Skeletal muscle cell (primary cell): ENCODE results near the gene PAPSS2.
"Not testable (repeated sequence)": the region's sequence is repeated elsewhere in the genome, so short reads cannot be mapped to it uniquely, and the experiment has no call there.

Experiments used
- DNase-seq: peaks from one replicate; pipeline ENCODE4 v3.0.0-alpha.2; 2010; ENCODE audit warnings: low read depth
- H3K4me3 ChIP-seq: 2 replicates; pipeline ENCODE4 v1.5.1; 2011; ENCODE audit warnings: low read depth, mild to moderate bottlenecking, control low read depth, low read length, moderate library complexity

The PAPSS2 gene

DNA sequence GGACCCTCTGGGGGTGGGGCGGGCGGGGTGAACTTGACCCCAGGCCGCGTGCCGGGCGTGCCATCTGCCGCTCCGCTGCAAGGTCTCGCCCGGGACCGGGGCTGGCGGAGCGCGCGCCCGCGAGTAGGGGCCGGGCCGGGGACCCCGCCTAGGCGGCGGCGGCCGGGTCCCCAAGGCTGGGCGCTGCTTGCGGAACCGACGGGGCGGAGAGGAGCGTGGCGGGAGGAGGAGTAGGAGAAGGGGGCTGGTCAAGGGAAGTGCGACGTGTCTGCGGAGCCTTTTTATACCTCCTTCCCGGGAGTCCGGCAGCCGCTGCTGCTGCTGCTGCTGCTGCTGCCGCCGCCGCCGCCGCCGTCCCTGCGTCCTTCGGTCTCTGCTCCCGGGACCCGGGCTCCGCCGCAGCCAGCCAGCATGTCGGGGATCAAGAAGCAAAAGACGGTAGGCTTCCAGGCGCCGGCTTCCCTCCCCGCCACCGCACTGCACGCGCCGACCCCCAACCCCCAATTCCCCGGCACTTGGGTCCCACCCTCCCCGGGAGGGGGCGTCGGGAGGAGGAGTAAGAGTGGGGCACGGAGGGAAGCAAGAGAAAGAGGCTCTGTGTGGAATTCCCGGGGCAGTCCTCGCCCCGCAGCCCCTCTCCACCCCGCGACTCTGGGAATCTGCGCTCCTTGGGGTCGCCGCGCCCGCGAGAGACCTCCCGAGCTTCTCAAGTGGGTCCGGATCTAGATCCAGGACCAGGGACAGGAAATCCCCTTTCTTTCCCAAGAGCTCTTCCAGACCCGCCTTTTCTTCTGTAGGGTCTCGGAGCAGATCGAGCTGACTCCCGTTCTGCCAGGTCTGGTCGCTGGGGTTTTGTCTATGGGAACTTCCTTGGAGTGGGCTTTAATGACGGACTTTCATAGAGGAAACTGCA, at the start of gene PAPSS2:
TSS of gene PAPSS2 (plus strand) at position 308 of the 913 bp plus-strand sequence. CDS start at position 412, 104 bp downstream.
- H3K4me3 ChIP-seq, result peak within 1 kb of the TSS; percentile 91
- DNase-seq, result no peak

DNA sequence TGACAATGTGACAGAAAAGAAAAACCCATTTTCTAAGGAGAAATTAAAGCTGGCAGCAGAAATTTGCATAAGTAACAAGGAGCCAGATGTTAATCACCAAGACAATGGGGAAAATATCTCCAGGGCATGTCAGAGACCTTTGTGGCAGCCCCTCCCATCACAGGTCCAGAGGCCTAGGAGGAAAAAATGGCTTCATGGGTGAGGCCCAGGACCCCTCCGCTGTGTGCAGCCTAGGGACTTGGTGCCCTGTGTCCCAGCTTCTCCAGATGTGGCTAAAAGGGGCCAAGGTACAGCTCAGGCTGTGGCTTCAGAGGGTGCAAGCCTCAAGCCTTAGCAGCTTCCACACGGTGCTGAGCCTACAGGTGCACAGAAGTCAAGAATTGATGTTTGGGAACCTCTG, 48.3 kb upstream of the PAPSS2 start:
- DNase-seq, H3K4me3 ChIP-seq: not testable (repeated sequence)

DNA sequence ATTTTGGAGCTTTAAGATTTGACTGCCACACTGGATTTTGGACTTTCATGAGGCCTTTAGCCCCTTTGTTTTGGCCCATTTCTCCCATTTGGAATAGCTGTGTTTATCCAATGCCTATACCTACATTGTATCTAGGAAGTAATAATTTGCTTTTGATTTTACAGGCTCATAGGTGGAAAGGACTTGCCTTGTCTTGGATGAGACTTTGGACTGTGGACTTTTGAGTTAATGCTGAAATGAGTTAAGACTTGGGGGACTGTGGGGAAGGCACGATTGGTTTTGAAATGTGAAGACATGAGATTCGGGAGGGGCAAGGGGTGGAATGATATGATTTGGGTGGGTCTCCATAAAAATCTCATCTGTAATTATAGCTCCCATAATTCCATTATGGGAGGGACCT, 47.6 kb upstream of the PAPSS2 start:
- no peak for DNase-seq
- H3K4me3 ChIP-seq, result no peak overlapping the region

DNA sequence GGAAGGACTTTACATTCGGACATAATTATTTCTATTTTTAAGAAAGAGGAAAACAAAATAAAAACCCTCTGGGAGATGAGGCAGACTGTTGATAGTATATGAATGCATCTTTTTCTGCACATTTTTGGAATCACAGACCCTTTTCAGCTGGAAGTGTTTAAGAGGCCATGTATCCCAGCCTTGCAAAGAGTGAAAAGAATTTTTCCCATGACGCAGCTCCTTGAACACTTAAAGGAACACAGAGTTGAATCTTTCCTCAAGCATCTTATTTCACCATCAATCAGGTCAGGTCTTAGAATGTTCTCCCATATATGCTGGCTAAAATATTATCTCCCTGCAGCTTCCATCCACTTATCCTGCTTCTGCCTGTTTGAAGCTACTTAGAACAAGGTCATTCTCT, 45.9 kb upstream of the PAPSS2 start:
- no peak for DNase-seq
- H3K4me3 ChIP-seq, result no peak overlapping the region

- no peak for DNase-seq
- no peak overlapping the region for H3K4me3 ChIP-seq
Measured at GRCh38 chr10:87615856-87616255, 43.8 kb upstream of the PAPSS2 start.

GRCh38 chr10:87617503-87617902, 42.2 kb upstream of the PAPSS2 start:
- no peak overlapping the region for H3K4me3 ChIP-seq
- no peak for DNase-seq

DNA sequence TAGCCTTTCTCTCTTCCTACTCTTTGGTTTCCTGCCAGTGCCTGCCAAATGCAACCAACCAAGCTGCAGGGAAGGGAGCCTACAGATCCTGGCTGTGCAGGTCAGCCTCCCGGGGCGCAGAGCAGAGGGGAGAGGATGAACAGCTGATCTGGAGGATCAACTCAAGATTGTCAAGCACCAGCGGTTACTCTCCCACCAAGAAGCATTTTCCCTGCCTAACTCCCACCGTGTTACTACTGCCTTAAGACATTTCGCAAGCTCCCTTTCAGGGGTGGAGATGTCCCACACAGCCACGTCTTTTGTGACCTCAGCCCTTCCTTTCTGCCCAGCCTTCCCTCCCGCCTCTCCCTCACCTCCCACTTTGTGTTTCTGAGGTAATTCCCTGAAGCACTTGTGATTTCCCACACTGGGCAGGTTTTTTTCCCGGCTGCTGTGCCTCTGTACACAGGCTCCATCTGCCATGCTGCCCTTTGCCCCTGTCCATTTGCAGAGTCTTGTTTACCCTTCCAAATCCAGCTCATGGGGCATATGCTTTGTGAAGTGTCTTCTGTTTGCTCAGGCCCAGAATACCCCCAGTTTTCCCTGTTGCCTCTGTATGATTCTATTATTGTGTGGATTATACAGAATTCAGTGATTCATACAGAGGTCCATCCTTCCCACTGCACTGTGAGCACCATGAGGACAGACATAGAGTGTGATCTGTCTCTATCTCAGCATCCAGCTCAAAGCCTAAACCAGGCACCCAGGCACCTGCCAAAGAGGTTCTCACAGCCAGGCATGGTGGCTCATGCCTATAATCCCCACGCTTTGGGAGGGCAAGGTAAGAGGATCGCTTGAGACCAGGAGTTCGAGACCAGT, 40.9 kb upstream of the PAPSS2 start:
- H3K4me3 ChIP-seq, result no peak overlapping the region
- no peak for DNase-seq

- DNase-seq, result no peak
- H3K4me3 ChIP-seq, result no peak overlapping the region
Measured at GRCh38 chr10:87619705-87620104, 40.0 kb upstream of the PAPSS2 start.

DNA sequence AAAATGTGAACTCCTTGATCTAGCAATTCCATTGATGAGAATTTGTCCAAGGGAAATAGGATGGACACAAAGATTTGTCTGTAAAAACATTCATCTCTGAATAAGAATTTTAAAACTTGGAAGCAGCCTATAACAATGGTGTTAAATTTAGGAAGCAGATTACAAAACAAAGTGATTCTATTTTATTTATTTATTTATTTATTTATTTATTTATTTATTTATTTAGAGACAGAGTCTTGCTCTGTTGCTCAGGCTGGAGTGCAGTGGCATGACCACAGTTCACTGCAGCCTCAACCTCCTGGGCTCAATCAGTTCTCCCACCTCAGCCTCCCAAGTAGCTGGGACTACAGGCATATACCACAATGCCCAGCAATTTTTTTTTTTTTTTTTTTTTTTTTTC, 38.2 kb upstream of the PAPSS2 start:
- not testable (repeated sequence) for DNase-seq

DNA sequence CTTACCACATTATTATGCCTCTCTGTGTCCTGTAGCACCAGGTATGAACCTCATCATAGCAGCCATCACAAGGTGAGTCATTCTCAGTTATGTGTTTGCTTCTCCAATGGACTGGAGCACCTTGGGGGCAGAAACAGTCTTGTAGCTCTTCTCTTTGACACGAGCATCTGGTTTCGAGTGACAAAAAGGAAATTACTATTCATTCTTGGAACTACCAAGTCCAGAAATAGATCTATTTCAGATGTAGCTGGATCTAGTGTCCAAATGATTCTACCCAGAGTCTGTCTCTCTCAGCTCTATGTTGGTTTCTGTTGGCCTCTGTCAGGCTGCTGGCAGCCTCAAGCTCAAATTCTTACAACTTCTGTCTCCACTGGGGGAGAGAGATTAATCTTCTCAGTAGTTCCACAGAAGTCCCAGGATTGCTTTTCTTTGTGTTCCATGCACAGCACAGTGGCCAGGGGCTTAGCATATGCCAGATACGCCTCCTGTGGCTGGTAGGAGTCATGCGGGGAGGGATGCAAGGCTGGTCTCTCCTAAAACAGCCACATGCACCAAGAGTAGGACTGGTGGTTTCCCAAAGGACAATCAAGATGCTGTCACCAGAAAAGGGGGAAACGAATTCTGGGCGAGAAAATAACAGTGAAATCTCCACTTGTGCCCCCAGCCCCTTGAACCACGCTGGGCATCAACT, 37.2 kb upstream of the PAPSS2 start:
- H3K4me3 ChIP-seq, result no peak overlapping the region
- DNase-seq, result no peak

More for the DNA sequence above, 38.2 kb upstream of the PAPSS2 start:
- not testable (repeated sequence) for H3K4me3 ChIP-seq

- H3K4me3 ChIP-seq, result no peak overlapping the region
- DNase-seq, result no peak
Measured at GRCh38 chr10:87623191-87623590, 36.5 kb upstream of the PAPSS2 start.

- no peak for DNase-seq
- H3K4me3 ChIP-seq, result no peak overlapping the region
Measured at GRCh38 chr10:87625661-87626060, 34.0 kb upstream of the PAPSS2 start.

DNA sequence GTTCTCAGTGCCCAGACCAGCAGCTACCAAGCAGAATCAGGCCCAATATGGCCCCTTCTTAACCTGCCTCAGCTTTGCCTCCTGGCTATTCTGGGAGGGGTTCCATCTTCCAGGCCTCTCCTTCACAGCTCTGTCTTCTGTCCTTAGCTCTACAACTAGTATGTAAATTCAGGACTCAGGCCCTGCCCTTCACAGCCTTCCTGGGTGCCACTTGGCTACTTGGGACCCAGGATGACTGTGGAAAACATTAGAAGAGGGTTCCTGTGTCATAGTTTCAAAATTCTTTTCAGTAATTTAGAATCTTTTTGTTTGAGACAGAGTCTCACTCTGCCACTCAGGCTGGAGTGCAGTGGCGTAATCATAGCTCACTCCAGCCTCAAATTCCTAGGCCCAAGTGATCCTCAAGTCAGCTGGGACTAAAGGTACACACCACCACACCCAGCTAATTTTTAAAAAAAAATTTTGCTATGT, 33.2 kb upstream of the PAPSS2 start:
- H3K4me3 ChIP-seq, result no peak overlapping the region
- no peak for DNase-seq

DNA sequence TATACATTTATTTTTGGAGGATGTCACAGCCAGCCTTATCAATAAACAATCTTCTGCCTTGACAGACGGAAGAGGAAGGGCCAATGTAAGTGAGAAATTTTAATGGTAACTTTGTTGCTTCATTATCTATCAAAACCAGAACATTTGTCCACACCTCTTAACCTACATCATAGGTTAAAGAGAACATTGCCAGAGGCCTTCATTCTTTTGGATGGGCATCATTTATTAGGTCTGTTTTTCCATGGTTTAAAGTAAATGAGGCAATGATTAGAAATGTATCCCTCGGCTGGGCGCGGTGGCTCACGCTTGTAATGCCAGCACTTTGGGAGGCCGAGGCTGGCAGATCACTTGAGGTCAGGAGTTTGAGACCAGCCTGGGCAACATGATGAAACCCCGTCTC, 29.5 kb upstream of the PAPSS2 start:
- no peak overlapping the region for H3K4me3 ChIP-seq
- DNase-seq, result no peak

GRCh38 chr10:87632454-87632853, 27.2 kb upstream of the PAPSS2 start:
- H3K4me3 ChIP-seq, result no peak overlapping the region
- no peak for DNase-seq

DNA sequence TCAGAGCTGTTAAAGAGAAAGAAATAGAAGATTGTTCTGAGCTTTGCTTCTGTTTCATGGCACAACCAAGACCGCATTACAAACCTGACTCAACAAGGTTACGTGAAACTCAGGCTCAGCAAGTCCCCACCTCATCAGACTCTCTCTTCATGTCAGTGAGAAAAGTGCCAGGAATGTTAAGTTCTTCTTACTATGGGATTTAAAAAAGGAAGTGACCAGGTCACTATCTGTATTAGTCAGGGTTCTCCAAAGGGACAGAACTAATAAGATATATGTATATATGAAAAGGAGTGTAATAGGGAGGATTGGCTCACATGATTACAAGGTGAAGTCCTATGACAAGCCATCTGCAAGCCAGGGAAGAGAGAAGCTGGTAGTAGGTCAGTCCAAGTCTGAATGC, 25.4 kb upstream of the PAPSS2 start:
- H3K4me3 ChIP-seq, result no peak overlapping the region
- no peak for DNase-seq

DNA sequence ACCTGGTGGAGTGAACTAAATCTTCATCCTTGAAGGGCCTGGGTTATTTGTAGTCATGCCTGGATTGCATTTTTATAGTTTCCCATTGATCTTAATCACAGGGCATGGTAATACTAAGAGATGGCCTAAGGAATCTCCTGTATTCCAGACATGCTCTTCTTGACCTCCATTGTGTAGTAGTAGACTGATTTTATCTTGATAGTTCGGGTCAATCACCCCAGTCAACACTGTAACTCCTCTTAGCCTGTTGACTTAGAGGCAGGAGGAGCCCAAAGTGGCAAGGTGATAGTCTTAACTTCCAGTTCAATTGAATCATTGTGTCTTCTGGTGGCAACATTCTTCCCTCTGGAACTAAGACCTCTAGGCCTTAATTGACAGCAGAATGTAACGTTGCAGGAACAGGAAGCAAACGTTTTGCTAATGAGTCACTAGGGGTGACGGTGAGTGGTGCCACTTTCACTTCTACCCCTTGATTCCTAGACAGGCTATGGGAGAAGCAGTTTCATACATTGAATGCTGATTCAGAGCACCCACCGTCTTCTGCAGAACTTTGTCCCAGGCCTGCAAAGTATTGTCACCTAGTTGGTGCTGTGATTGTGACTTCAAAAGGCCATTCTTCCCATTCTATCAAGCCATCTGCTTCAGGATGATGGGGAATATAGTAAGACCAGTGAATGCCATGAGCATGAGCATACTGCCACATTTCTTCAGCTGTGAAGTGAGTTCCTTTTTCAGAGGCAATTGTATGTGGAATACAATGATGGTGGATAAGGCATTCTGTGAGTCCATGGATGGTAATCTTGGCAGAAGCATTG, 24.0 kb upstream of the PAPSS2 start:
- DNase-seq, result peak; percentile 49
- H3K4me3 ChIP-seq, result no peak overlapping the region

- DNase-seq, result no peak
- H3K4me3 ChIP-seq, result no peak overlapping the region
Measured at GRCh38 chr10:87636313-87636915, 23.3 kb upstream of the PAPSS2 start.

DNA sequence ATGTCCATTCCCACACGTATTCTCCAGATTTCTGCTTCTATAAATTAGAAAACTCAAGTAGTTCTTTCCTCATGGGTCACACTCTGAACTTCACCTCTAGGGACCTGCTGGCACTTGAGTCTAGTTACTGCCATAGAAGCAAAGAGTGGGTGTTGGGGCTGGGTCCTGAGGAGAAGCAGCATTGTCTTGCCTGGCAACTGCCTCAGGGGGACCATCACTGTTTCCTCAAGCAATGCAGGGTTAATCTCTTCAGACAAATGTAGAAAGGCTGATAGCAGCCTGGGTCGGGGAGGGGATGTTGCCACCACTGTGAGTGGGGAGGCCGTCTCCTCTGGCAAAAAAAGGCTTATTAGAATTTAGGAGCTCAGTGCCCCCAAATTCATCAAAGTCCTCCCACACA, 20.2 kb upstream of the PAPSS2 start:
- DNase-seq, result no peak
- no peak overlapping the region for H3K4me3 ChIP-seq
